Activated CD4-positive, alpha-beta T cell treated with anti-CD3 and anti-CD28 coated beads for 4 hours (primary cell): ENCODE results near the gene CDHR2.

Experiments used
- DNase-seq, 2 donors: peaks; one replicate each; pipeline ENCODE4 v3.0.0-alpha.2; 2020

Gene CDHR2

DNA sequence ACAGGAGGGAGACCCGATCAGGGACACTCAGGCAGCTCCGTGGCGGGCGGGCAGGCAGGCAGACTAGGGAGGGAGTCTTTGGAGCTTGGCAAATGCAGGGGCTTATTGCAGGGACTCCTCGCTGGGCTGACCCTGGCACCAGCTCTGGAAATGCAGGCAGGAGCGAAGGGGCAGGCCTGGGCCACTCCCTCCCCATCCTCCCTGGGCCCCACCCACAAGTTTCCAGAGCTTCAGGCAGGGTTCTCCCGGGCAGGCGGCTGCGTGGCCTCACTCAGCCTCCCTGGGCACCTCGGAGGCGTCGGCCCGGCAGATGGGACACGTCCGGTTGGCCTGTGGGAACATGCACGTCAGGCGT is 20.4 kb upstream of the CDHR2 start:
- no peak for DNase-seq

DNA sequence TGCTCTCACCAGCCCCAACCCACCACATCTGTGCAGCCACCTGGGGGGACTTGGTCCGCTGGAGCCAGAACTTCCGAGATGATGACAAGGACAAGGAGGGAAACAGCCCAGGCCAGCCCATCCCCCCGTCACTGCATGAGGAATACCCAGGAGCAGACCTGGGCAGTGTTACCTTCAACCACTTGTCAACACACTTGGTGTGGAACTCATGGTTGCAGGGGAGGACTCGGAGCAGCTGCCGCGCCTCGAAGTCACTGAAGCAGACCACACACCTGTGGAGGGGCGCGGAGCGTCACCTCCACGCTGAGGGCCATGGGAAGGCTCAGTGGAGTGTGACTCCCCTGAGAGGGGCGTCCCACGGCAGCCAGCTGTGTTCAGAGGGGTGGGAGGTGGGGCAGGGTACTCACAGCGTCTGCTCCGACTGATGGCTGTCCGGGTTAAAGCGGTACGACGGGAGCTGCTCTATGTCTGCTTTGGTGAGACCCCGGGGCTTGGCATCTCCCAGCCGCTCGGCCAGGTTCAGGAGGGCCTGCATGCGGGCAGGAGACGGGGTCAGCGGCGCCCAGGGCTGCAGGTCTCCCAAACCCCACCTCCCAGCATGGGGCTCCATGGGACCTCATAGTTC is 19.9 kb upstream of the CDHR2 start:
- DNase-seq, result no peak

DNA sequence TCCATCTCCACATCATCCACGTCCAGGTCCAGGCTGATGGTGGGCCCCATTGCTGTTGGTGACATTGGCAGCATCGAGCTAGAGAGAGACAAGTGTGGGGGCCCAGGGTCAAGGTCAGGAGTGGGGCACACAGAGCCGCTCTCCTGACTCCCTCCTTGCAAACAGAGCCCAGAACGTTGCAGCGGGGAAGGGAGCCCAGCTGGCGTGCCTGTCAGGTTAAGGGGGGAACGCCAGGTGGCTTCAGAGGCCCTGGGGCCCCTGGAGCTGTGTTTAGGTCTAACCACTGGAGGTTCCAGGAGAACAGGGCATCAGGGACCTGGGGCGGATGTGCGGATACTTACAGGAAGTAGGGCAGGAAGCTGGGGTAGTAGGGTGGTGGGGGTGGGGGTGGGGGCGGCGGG is 19.4 kb upstream of the CDHR2 start:
- peak in 1 of 2 donors; percentile 49 for DNase-seq

DNA sequence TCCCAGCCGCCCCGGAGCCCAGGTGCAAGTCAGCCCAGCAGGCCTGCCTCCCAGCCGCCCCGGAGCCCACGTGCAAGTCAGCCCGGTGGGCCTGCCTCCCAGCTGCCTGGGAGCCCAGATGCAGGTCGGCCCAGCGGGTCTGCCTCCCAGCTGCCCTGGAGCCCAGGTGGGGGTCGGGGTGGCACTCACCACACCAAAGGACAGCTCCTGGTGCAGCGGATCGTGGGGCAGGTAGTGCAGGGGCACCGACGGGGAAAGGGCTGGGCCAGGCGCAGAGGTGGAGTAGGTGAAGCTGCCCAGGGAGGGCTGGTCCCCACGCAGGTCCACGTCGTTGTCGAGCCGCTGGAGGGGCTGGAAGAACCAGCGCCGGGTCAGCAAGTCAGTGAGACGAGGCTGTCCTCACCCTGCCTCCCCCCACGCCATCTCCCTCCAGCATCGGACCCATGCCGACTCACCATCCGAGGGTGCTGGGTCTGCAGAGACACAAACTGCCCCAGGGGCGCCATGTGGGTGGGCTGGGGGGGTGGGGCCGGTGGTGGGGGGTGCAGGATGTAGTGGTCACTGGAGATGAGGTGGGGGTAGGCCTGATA is 18.7 kb upstream of the CDHR2 start:
- DNase-seq, result no peak

DNA sequence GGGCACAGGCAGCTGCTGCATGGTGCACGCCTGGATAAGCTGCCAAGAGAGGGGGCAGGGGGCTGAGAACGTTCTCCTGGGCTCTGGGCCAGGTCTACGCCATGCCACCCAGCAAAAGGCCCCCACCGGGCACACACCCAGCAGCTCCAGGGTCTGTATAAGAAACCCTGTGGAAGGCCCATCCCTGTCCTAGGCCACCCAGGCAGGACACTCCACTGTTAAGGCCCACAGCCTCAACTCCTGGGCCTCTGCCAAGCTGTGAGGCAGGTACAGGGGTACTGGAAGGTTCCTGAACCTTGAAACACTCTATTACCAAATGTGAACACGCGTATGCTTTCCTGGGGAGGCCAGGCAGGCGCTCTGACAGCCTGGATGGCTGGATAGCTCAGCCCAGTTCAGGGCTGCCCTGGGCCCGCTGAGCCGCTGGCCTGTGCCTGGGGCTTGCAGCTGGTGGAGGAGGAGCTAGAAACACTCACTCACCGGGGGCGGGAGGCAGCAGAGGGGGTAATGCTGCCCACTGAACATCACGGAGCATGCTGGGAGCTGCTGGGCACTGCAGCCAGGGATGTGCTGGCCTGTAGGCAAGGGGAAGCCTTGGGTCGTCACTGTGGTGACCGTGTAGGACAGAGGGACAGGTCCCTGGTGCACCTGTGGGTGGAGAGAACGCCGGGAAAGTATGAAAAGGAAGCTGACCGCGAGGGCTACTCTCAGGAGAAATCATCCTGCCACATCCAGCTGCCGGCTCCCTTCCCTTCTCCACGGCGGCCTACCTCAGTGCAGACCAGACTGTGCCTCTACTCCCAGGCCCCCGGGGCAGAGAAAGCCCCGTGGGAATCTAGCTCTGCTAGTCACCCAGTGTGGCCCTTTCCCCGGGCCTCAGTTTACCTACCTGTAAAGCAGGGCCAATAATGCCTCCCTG is 17.9 kb upstream of the CDHR2 start:
- DNase-seq, result no peak

DNA sequence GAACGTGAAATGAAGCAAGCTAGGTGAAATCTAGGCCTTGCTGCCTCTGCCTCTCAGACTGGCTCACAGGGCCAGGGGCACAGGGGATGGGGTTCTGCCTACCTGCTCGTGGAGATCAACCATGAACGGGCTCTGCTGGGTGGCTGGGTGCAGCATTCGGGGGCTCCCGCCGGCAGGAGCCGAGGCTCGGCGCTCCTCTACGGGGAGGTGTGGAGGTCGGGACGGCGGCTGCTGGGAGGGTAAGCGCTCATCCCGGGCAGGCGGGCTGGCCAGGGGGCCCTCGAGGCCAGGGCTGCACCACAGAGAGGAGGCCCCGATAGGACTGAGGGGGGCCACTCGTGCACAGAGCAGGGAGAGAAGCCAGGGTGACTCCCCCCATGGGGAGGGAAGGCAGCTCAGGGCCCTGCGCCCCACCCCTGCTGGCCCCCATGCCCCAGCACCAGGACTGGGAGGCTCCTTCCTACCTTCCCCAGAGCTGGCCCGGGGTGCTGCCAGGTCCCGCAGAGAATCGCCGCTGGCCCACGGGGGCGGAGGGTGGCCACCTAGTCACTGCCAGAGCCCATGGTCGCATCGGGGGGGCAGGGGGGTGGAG is 17.1 kb upstream of the CDHR2 start:
- no peak for DNase-seq

DNA sequence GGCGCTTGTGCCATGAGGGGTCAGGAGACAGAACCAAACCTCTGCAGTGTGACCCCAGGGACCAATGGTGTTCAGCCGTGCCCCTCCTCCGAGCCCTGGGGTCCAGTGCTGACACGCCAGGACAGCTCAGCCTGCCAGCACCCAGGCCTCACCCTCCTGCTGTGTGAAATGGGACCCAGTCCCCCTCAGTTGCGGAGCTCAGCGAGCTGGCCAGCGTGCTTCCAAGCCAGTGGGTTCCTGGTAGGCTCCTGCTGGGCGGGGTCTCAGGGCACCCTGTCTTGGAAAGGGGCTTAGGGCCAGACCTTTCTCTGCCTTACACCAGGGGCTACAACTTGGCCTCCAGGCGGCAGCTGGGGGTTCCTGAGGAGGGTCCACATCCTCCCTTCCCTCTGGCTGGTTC is 16.3 kb upstream of the CDHR2 start:
- DNase-seq, result no peak

DNA sequence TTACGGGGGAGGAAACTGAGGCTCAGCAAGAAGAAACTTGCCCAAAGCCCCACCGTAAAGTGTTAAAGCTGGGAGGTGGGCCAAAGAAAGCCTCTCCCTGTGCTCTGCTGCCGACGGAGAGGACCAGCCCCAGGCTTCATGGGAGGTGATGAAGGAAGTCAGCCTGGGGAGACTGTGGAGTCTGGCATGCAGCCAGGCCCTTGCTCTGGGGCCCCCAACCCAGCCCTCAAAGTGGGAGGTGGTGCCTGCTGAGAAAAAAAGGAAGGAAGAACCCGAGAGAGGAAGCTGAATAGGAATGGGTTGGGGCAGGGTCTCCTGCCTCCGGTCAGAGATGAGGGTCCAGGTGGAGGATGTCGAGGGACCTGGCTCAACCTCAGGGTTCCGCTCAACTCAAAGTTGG is 15.8 kb upstream of the CDHR2 start:
- no peak for DNase-seq

DNA sequence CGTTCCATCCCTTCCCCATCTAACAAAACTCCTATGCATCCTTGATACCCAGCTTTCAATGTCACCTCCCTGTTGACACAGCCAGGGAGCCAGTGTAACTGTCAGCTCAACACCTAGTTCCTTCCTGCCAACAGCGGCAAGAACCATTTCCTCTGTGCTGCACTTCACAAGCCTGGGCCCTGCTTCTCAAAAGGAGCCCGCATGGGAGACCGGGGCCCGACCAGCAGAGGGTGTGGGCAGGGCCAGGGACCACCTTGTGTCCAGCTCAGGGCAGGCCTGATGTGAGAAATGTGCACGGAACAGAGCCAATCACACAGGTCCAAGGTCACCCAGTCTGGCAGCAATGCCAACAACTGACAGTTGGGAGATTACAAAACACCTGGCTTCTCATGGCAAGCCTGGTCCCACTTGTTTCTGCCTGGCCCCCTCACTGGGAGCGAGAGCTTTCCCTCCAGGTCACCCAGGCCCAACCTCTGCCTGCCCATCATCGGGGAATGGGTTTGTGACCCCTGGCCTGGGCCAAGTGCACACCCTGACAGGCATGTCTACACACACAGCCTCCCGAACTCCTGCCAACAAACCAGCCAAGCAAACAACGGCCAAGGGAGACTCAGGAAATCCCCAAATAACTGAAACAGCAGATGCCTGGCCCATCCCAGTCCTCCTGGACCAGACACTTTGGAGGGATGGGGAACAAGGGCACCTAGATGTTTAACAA is 15.1 kb upstream of the CDHR2 start:
- peak in 1 of 2 donors; percentile 45 for DNase-seq

DNA sequence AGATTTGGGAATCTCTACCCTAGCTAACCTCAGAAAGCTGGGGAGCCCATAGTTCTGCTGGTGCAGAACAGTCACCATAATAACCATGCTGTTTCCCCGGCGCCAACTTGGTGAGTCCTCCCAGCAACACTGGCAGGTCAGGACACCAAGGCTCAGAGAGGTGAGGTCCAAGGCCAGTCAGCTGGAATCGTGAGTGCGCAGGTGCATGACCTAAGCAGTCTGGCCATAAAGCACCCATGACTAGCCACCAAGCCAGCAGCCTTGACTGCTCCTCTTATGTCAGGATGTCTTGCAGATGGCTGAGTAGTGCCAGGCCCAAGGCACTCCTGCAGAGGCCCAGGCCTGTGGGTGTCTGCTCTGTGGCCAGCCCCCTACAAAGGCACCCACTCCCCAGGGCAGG is 14.5 kb upstream of the CDHR2 start:
- no peak for DNase-seq

DNA sequence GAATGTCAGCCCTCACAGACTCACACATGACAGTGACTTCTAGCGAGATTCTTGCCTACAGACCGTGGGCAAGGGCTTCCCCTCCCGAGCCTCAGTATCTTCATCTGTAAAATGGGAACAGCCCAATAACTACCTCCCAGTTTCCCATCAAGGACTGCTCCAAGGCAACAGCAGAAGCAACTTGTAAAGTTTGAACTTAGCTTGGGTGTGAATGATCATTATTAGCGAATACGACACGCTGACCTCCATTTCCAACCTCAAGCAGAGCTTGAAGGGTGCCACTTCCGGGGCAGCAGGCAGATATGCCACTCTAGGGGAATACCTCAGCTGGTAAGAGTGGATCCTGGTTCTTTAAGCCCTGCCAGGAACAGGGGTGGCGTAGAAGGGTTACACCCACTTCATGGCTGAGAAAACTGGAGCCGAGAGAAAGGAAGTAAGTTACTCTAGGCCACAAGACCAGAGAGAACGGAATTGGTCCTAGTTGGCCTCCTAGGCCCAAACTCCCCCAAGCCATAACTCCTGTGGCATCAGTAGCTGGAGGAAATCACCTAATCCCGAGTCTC is 14.0 kb upstream of the CDHR2 start:
- peak in 1 of 2 donors; percentile 37 for DNase-seq

DNA sequence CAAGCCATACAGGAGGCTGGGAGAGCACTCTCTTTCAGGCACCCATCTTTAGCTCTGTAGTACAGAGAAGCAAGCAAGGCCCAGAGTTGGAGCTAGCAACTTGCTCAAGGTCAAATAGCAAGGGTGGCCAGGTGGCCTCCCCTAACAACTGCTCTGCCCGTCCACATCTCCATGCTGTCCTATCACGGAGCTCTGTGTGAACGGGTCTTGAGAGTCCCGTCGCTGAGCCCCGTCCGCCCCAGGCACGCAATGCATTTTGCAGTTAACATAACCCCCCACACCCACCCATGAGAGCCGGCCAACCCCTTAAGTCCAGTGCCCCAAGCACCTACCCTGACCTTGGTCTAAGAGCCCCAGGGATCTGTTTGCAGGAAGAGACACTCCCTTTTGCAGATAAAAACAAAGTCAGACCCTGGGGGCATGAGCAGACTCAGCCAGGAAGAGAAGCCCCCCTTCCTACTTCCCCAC is 13.4 kb upstream of the CDHR2 start:
- DNase-seq, result no peak

DNA sequence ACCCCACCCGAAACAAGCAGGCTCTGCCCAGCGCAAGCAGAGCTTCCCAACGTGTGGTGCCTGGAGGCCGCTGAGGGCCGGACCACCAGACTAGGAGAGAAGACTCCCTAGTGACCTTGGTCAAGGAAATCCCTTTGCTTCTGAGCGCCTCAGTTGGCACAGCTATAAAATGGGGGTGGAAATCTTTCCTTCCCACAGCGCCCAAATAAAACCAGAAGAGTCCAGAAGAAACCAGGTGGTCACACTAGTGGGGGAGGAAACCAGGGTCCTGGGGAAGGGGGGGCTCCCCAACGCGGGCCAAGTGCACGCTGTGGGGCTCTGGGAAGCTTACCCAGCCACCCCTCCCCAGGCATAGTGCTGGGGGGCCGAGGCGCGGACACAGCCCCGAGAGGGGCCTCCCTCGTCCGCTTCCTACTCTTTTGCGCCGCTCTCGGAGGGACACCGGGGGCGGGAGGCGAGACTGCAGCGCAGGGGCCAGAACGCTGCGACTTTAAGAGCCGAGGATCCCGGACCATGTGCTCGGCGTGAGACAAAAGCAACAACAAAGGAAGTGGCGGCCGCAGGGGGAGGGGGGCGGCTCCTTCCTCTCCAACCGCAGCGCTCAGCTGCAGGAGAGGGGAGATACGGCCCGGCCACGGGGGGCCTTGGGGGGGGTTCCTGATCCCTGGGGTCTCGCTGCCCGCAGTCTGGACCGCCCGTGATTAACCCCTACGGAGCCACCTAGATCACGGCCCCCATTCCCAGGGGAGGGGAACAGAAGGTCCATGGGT is 12.8 kb upstream of the CDHR2 start:
- DNase-seq, result peak; percentile 72 to 76

DNA sequence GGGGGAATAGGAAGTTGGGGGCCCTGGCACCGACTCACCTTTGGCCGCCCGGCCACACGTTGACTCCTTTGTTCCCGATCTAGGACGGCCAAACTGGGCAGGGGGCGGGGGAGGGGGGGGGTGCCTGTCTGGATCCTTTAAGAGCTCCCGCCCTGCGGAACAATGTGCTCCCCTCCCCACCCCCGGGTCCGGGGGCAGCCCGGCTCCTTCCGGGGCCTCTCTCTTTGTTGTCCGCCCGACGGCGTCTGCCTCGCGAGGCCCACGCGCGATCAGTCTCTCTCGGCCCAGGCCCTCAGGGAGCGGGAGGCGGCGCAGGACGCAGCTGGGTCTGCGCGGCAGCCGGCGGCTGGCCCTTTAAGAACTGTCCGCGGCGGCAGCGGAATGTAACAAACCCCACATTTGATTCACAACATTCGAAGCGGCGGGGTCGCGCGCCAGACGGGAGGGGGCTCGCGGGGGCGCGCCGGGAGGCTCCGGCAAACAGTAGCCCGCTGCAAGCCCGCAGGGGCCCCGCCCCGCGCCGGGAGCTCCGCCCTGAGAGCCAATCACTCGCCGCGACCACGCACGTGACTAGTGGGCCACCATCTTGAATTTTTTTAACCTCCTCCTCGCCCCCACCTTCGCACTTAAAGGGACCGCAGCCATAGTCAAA is 12.1 kb upstream of the CDHR2 start, which contains the start of gene RNF44:
Gene RNF44, minus strand, starts transcription at position 501 of the 652 bp plus-strand sequence. CDS start 4,930 bp downstream, outside the sequence.
- DNase-seq, result peak; percentile 97 to 98

DNA sequence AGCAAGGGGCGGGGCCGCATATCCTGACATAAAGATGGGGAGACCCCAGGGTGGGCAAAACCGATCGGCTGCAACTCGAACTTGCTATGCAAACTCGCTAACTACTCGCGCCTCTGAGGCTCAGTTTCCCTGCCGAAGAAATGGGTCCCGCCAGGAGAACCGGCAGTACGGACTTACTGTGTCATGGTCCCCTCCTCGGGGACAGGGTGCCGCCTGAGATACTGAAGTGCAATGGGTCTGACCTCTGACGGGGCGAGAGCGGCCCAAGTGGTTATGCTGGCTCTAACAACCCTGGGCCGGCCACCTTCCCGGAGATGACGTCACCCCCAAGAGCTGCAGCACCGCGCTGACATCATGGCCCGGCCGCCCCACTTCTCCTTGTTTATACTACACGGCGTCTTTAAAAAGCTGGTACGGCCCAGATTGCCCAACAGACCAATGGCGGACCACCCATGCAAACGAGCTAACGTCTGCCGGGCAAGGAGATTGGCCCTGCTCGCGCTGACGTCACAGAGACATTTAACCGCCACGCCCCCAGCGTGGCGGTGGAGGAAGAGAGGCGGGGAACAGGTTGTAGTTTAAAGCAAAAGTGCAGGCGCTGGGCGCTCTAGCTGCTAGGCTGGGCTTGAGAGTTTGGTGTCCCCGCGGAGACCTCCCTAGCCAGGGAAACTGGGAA is 11.4 kb upstream of the CDHR2 start:
- peak; percentile 96 to 98 for DNase-seq

DNA sequence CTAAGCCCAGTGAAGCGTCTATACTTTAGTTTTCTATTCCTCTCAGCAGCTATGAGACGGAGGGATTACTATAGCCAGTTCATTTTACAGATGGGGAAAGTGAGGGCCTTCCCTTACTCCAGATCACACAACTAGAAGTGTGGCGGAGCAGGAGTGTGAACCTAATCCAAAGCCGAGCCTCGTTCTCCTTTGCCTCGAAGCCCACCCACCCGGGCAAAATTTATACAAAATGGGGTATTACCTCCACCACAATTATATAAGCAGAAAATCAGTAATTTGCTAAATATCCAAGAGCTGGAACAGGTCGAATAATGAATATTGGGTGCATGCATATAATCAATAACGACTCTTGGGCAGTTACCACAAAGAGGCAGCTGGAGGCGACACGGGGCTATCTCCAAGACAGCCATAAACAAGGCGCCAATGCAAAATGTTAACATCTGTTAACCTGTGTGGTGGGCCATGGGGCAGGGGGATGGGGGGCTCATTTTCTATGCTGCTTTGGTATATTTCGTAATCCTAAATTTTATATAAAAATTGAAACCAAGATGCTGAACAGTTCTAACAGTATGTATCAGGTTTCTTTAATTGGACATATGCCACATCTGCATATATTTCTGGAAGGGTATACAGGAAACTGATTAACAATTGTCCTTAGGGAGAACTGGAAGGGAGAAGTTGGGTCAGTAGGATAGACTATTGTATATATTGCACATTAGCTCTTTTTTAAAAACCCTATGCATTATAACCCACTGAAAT is 10.7 kb upstream of the CDHR2 start:
- DNase-seq, result no peak

DNA sequence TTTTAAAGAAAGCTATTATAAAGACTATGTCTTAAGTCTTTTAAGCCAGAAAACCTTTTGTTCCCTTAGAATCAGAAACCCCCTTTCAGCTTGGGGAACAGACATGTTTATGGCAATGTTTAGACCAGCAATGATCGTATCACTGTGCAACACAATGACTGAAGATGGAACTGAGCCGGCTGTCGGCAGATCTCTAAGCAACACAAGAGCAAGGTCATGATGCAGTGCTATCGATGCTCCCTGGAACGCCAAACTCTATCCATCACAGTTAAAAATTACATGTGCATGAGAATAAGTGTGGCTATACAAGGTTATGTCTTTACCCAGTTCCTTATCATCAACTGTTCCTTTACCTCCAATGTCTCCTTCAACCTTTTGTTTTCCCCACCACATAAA is 10.2 kb upstream of the CDHR2 start:
- DNase-seq, result no peak

DNA sequence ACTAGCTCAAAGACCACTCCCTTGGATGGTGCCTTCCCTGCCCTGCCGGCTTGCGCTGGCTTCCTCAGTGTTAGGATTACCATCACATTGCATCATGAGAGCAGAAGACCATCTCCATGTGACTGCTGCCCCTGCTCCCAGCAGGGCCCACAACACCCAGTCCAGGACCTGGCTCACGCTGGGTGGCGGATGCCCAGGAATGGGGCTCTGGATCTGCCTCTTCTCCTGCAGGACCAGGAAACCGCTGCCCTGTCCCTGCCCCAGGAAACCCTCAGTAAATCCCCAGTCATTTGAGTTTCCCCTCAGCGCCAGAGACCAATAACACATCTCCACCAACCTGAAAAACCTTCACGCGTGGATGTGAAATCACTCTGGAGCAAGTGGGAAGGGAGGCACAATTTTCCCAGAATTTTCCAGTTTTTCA is 8.7 kb upstream of the CDHR2 start:
- DNase-seq, result no peak

DNA sequence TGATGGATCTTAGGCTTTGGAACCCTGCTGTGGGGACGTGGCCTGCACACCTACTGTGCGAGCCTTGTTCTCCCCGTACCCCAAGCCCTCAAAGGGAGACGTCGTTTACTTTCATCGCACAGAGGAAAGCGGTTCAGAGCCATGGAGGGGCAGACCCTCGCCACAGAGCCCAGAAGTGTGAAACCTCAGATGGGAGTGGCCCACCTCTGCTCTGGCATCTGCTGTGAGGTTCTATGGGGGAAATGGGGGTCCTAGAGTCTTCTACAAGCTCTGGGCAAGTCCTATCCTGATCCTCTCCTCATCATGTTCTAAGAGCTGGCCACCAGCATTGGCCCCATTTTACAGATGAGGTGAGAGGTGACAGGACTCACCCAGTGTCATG is 8.2 kb upstream of the CDHR2 start:
- DNase-seq, result no peak
